GM19193 (cell line): ENCODE data around the gene YIPF2.

Source experiments
- POLR2A ChIP-seq: IDR thresholded peaks from 4 replicates; pipeline ENCODE4 v1.6.1; 2011; ENCODE audit not compliant: insufficient read depth, insufficient read length; ENCODE audit errors: extremely low read depth

Gene YIPF2

GRCh38 chr19:10928563-10929401, at the start of gene YIPF2, which contains the start of gene TIMM29:
YIPF2 (minus strand) TSS chr19:10928639; CDS start chr19:10928410, 229 bp downstream.
TIMM29 (plus strand) TSS chr19:10928811; CDS start chr19:10928823, 12 bp downstream.
- TF ChIP-seq POLR2A: peak; percentile 73

GRCh38 chr19:10977742-10978092, 49.3 kb upstream of the YIPF2 start:
- TF ChIP-seq POLR2A: no peak

- TF ChIP-seq POLR2A: no peak
Measured at GRCh38 chr19:10976131-10976892, 47.9 kb upstream of the YIPF2 start.

GRCh38 chr19:10975374-10976130, 47.1 kb upstream of the YIPF2 start:
- TF ChIP-seq POLR2A: no peak

- no peak for TF ChIP-seq POLR2A
Measured at GRCh38 chr19:10971107-10971726, 42.8 kb upstream of the YIPF2 start.

- TF ChIP-seq POLR2A: no peak
Measured at GRCh38 chr19:10968527-10969135, 40.2 kb upstream of the YIPF2 start.

- TF ChIP-seq POLR2A: no peak
Measured at GRCh38 chr19:10966809-10967208, 38.4 kb upstream of the YIPF2 start.

- TF ChIP-seq POLR2A: no peak
Measured at GRCh38 chr19:10965398-10965797, 37.0 kb upstream of the YIPF2 start.

GRCh38 chr19:10964903-10965302, 36.5 kb upstream of the YIPF2 start:
- no peak for TF ChIP-seq POLR2A

- no peak for TF ChIP-seq POLR2A
Measured at GRCh38 chr19:10963865-10964264, 35.4 kb upstream of the YIPF2 start.

- TF ChIP-seq POLR2A: no peak
Measured at GRCh38 chr19:10962863-10963262, 34.4 kb upstream of the YIPF2 start.

GRCh38 chr19:10961073-10961860, 32.8 kb upstream of the YIPF2 start:
- TF ChIP-seq POLR2A: peak; percentile 1

GRCh38 chr19:10960314-10961072, 32.1 kb upstream of the YIPF2 start, which contains the start of gene SMARCA4:
SMARCA4 (plus strand) TSS chr19:10961030; CDS start chr19:10984152, 23,122 bp downstream.
- peak; percentile 89 for TF ChIP-seq POLR2A
